Measurements from ENCODE around the gene SRCAP.

- TF ChIP-seq GATA2 (IDR thresholded peaks at IDR 0.05; ENCODE audit: low read depth, low read length) (no peak), GATA3 (IDR thresholded peaks at IDR 0.05; ENCODE audit: low read depth, low read length) (no peak)
Observed at GRCh38 chr16:30665155-30665829, 33.7 kb upstream of the SRCAP start.

Measured in SH-SY5Y (cell line).